Heart left ventricle (tissue), 16 donors: Measurements from ENCODE around the gene ZNF446. TPM values are rescaled to one million over a fixed set of nuclear protein-coding genes. Genes with fewer than 3 reads are reported as not detected.

Source experiments
- ATAC-seq, 4 donors: fragments of 200-7000 bp; cut with Tn5 transposase; one replicate each; pipeline ENCODE4 v1.9.1; 2020 to 2022; ENCODE audit warnings: moderate library complexity in 4 of 4, mild to moderate bottlenecking in 3 of 4, moderate number of reproducible peaks in 1 of 4
- DNase-seq, 5 donors: peaks; one replicate each; pipeline ENCODE4 v3.0.0-alpha.2; 2020
- H3K27ac ChIP-seq, 12 donors: fragments of 200-600 bp; sonication (generic) in 4 of 12; one replicate each; pipeline versions ENCODE4 v1.5.0 to v1.8.0; 2016 to 2022; ENCODE audit warnings: mild to moderate bottlenecking in 2 of 12
- H3K27me3 ChIP-seq, 9 donors: fragments of 200-600 bp; sonication (generic) in 2 of 9; one replicate each; pipeline versions ENCODE4 v1.5.1 to v1.8.0; 2016 to 2022; ENCODE audit warnings: mild to moderate bottlenecking in 3 of 9
- H3K36me3 ChIP-seq, 9 donors: fragments of 200-600 bp; sonication (generic) in 2 of 9; one replicate each; pipeline versions ENCODE4 v1.5.0 to v1.8.0; 2018 to 2022; ENCODE audit warnings: mild to moderate bottlenecking in 2 of 9
- H3K4me1 ChIP-seq, 12 donors: fragments of 200-600 bp; sonication (generic) in 4 of 12; one replicate each; pipeline versions ENCODE4 v1.5.0 to v1.8.0; 2016 to 2022; ENCODE audit warnings: mild to moderate bottlenecking in 3 of 12
- H3K4me3 ChIP-seq, 12 donors: fragments of 200-600 bp; sonication (generic) in 4 of 12; one replicate each; pipeline versions ENCODE4 v1.5.0 to v1.8.0; 2017 to 2022; ENCODE audit warnings: mild to moderate bottlenecking in 9 of 12, moderate library complexity in 4 of 12
- H3K9me3 ChIP-seq, 12 donors: fragments of 200-600 bp; sonication (generic) in 4 of 12; one replicate each; pipeline versions ENCODE4 v1.5.0 to v1.8.0; 2016 to 2022; ENCODE audit warnings: mild to moderate bottlenecking in 1 of 12
- CTCF ChIP-seq, 12 donors: fragments of 200-600 bp; sonication (generic) in 4 of 12; IDR thresholded peaks; one replicate each; pipeline versions ENCODE4 v1.5.0 to v1.8.0; 2018 to 2022; ENCODE audit warnings: antibody characterized with exemption in 12 of 12, mild to moderate bottlenecking in 5 of 12
- POLR2A ChIP-seq, 2 donors: fragments of 450-650 bp; IDR thresholded peaks; one replicate each; pipeline ENCODE4 v1.6.1; 2017; ENCODE audit warnings: antibody characterized with exemption in 2 of 2, mild to moderate bottlenecking in 2 of 2, moderate library complexity in 2 of 2
- WGBS, 4 donors: extraction: QIAGEN DNeasy Blood & Tissue Kit in 2 of 4; methylation state at CpG; one replicate each; pipeline versions ENCODE4 v1.1.5 to v1.1.7; 2013 to 2018; 5-methylcytosine and 5-hydroxymethylcytosine counted together
- intact Hi-C, 10 donors: fragments of 100-400 bp; cut with DNase I; formaldehyde crosslinking; loops; one replicate each; pipeline versions ENCODE4 v1.11.1 to v1.14.2; 2022
- polyA plus RNA-seq, 2 donors: library from polyadenylated mRNA; stranded (reverse); fragments of 200-250 nt; gene quantifications; one replicate each; pipeline ENCODE4 v1.2.3, GENCODE V29; 2013
- total RNA-seq, 9 donors: library from RNA; depleted of rRNA in 2 of 9; stranded (reverse); fragments of >200 nt in 2 of 9; fragmentation: NEBNext Ultra II Directional in 3 of 9; extraction: Animal tissue kit (Norgen Biotek cat#: 25700) in 3 of 9; gene quantifications; one replicate each; pipeline versions ENCODE4 v1.1.0 to v1.2.4, GENCODE V29; 2016 to 2023
- donor health status: ischemic (EF 13 %, LVEDD 7.1; RV severe dilation, severe dysfunction).
- donor health status: healthy with polysubstance abuse.
- donor health status: DM: no; HTN: yes; CAD: no.
- donor health status: DM: no; HTN: no; CAD: no.
- donor health status: ischemic (EF 25% LVEDD 6.9; RV normal size, moderate dysfunction).
- donor health status: ischemic (EF 25% LVEDD 5.7; RV mildly dilated, moderate dysfunction).
- donor health status: healthy.
- donor health status: DM: yes; HTN: yes; CAD: no.
- donor health status: ischemic (EF 35%, LVEDD 5.7; RV mildly dilated, moderate dysfunction).
- donor health status: nonischemic (EF 11% LVEDD 7.7; RV severe dilation, severe dysfunction).
- donor health status: DM: yes; HTN: yes; CAD: no.
- donor health status: PGD.
- donor health status: ischemic (EF 29% LVEDD 5.4; RV normal size, mild dysfunction).
- donor health status: nonischemic (EF 23%, LVEDD 6.1; RV moderate dilation, normal function).

Gene ZNF446
- total and polyA plus RNA-seq, 11 donors: 4.3 to 9.3 (median 6.0) TPM

- TF ChIP-seq POLR2A (IDR thresholded peaks at IDR 0.05): no peak
- H3K9me3 ChIP-seq: no peaks in the 10 kb centered on the region
- no peak overlapping the region for H3K27ac ChIP-seq
- H3K27me3 ChIP-seq: no peaks in the 10 kb centered on the region
- H3K4me1 ChIP-seq: no peaks in the 10 kb centered on the region
- no peak overlapping the region for H3K4me3 ChIP-seq
- no peak for DNase-seq
- H3K36me3 ChIP-seq: no peaks in the 10 kb centered on the region
- ATAC-seq: no peak
- intact Hi-C loops: no loop called here
- 86 to 90% (median 89%) methylated on average over 5 of the region's 5 CpGs for WGBS, 4 donors
Measured at GRCh38 chr19:58491393-58491792, 15.2 kb downstream of the ZNF446 start.

GRCh38 chr19:58492265-58492664 lies 16.1 kb downstream of the ZNF446 start:
- no peaks in the 10 kb centered on the region for H3K27me3 ChIP-seq
- DNase-seq: no peak
- H3K36me3 ChIP-seq: no peaks in the 10 kb centered on the region
- H3K4me3 ChIP-seq: no peak overlapping the region
- intact Hi-C loops: no loop called here
- no peaks in the 10 kb centered on the region for H3K4me1 ChIP-seq
- no peak for ATAC-seq
- TF ChIP-seq CTCF (IDR thresholded peaks at IDR 0.05): no peak
- TF ChIP-seq POLR2A (IDR thresholded peaks at IDR 0.05): no peak
- 90 to 93% (median 91%) methylated on average over 14 of the region's 14 CpGs for WGBS, 4 donors
- no peaks in the 10 kb centered on the region for H3K9me3 ChIP-seq
- no peak overlapping the region for H3K27ac ChIP-seq

- no peak for TF ChIP-seq CTCF (IDR thresholded peaks at IDR 0.05)
- TF ChIP-seq POLR2A (IDR thresholded peaks at IDR 0.05): no peak
- Histone ChIP-seq H3K9me3 (no peaks in the 10 kb centered on the region), H3K36me3 (no peaks in the 10 kb centered on the region), H3K4me3 (no peak overlapping the region), H3K27ac (no peak overlapping the region), H3K27me3 (no peaks in the 10 kb centered on the region), H3K4me1 (peaks cover 0 to 27% (median 22%) of the 10 kb centered on the region in 12 donors)
- intact Hi-C loops: no loop called here
- ATAC-seq (no peak), DNase-seq (no peak)
- WGBS, 4 donors: 84 to 90% (median 85%) methylated on average over 8 of the region's 8 CpGs
Measured at GRCh38 chr19:58497634-58498170, 21.6 kb downstream of the ZNF446 start.

- no peaks in the 10 kb centered on the region for H3K27me3 ChIP-seq
- TF ChIP-seq POLR2A (IDR thresholded peaks at IDR 0.05) (no peak), CTCF (IDR thresholded peaks at IDR 0.05) (no peak)
- H3K4me1 ChIP-seq: peaks cover 0 to 27% (median 22%) of the 10 kb centered on the region in 12 donors
- ATAC-seq: peak in 3 of 4 donors; percentile 1 to 2 (median 1)
- DNase-seq: peak in 1 of 5 donors; percentile 47
- peak overlapping the region in 11 of 12 donors; percentile 3 to 79 (median 64) for H3K4me3 ChIP-seq
- WGBS, 4 donors: 52 to 66% (median 63%) methylated on average over 15 to 22 of the region's 22 CpGs
- peak overlapping the region in 8 of 12 donors; percentile 17 to 85 (median 69) for H3K27ac ChIP-seq
- H3K9me3 ChIP-seq: no peaks in the 10 kb centered on the region
- intact Hi-C loops: loop anchor here in 2 of 10 donors (1.0 kb wide), 1 partner anchor 22 kb away; the partner anchor contains the start of gene ZNF446 (in 2 of the 2)
- H3K36me3 ChIP-seq: no peaks in the 10 kb centered on the region
Measured at GRCh38 chr19:58498316-58499020, 22.3 kb downstream of the ZNF446 start.
